ENCODE measurements around the gene CTNNBL1. TPM values are rescaled to one million over a fixed set of nuclear protein-coding genes. Genes with fewer than 3 reads are reported as not detected.

Gene CTNNBL1
- total RNA-seq, 1 experiment from 2014 or later = 55.4 TPM

GRCh38 chr20:37687478-37687805 is 6.4 kb upstream of the CTNNBL1 start:
- no peak overlapping the region for H3K4me3 ChIP-seq (replicated peaks in 1 of 2; ENCODE audit: low read depth in 1 of 2, low read length in 2 of 2)
- peaks cover 57% of the 10 kb centered on the region for H3K27me3 ChIP-seq (ENCODE audit: insufficient read depth, low read length)
- H3K9me3 ChIP-seq (ENCODE audit: control insufficient read depth in 1 of 2, insufficient read depth in 1 of 2, low read depth in 1 of 2, low read length in 2 of 2) = 0 out of 4 replicates have a peak, but pooled peaks cover 0 to 3% of the 10 kb centered on the region in 2 experiments
- ChIA-PET POLR2A (no interaction called here), CTCF (no interaction called here), RAD21 (ENCODE audit: low non-redundant PET in 1 of 2, low total read pairs in 2 of 2, uncharacterized antibody in 2 of 2, unreplicated experiment in 2 of 2) (no interaction called here)
- H3K4me2 ChIP-seq (ENCODE audit: low read length) = no peak overlapping the region
- no peak overlapping the region for H3K9ac ChIP-seq (ENCODE audit: low read length)
- H4K20me1 ChIP-seq (ENCODE audit: insufficient read depth) = no peaks in the 10 kb centered on the region
- H3K27ac ChIP-seq (ENCODE audit: low read depth, low read length) = no peak overlapping the region
- no peaks in the 10 kb centered on the region for H3K4me1 ChIP-seq (ENCODE audit: control insufficient read depth in 1 of 2, insufficient read depth in 2 of 2, low read length in 2 of 2)
- H2AFZ ChIP-seq (ENCODE audit: low read depth, low read length, poor library complexity, severe bottlenecking) = no peak overlapping the region
- intact Hi-C loops (cut with micrococcal nuclease) = no loop called here
- no peaks in the 10 kb centered on the region for H3K79me2 ChIP-seq (ENCODE audit: insufficient read depth, low read length)
- H3K9me2 ChIP-seq (ENCODE audit: insufficient read depth) = no peaks in the 10 kb centered on the region
- DNase-seq (ENCODE audit: low read depth, low spot score) = no peak
- no TSS peak for BruUV-seq (replicated peaks)
- no peaks in the 10 kb centered on the region for H3K36me3 ChIP-seq (ENCODE audit: control insufficient read depth in 1 of 2, insufficient read depth in 2 of 2, low read length in 2 of 2)
- no peak for ATAC-seq
- TF ChIP-seq RAD21 (IDR thresholded peaks at IDR 0.05; ENCODE audit: low read depth) (no peak), ELF1 (IDR thresholded peaks at IDR 0.05; ENCODE audit: borderline replicate concordance, low read depth) (no peak), EZH2phosphoT487 (IDR thresholded peaks at IDR 0.05; ENCODE audit: borderline replicate concordance) (no peak), EZH2 (IDR thresholded peaks at IDR 0.05) (no peak), CTCF (IDR thresholded peaks at IDR 0.05 in 2 of 3, conservative IDR thresholded peaks at IDR 0.05 in 1 of 3; ENCODE audit: borderline replicate concordance in 1 of 3, insufficient read depth in 1 of 3, low read depth in 2 of 3, low read length in 2 of 3) (no peak), SIN3A (IDR thresholded peaks at IDR 0.05; ENCODE audit: low read depth) (no peak), ZFX (IDR thresholded peaks at IDR 0.05) (no peak), JUND (IDR thresholded peaks at IDR 0.05) (no peak), EGR1 (IDR thresholded peaks at IDR 0.05; ENCODE audit: low read depth) (no peak), TCF7L2 (IDR thresholded peaks at IDR 0.05; ENCODE audit: borderline replicate concordance, extremely low read depth, insufficient read depth, insufficient read length) (no peak), MAX (IDR thresholded peaks at IDR 0.05) (no peak), ATF3 (IDR thresholded peaks at IDR 0.05) (no peak), ZNF274 (IDR thresholded peaks at IDR 0.05; ENCODE audit: low read depth, low read length) (no peak)

Measured in HCT116 (cell line).